Panc1 (cell line): ENCODE measurements around the gene LRRC74A. TPM values are rescaled to one million over a fixed set of nuclear protein-coding genes. Genes with fewer than 3 reads are reported as not detected.

Experiments used
- ATAC-seq: fragments of 200-7000 bp; cut with Tn5 transposase; 2 replicates; pipeline ENCODE4 v1.9.1; 2020; ENCODE audit warnings: mild to moderate bottlenecking, moderate library complexity
- BruUV-seq: library from RNA; stranded (reverse); fragments of 400-500 nt; replicated peaks from 2 replicates; lab custom pipeline; 2021; lab: Mats Ljungman, UMichigan
- CTCF ChIA-PET: fragments of 300-600 bp; sonication (Branson Sonifier 250); formaldehyde crosslinking; loops from one replicate; lab custom pipeline; 2022; ENCODE audit warnings: antibody characterized with exemption; lab: Charles Lee
- POLR2A ChIA-PET: fragments of 300-600 bp; sonication (Branson Sonifier 250); formaldehyde crosslinking; loops from one replicate; lab custom pipeline; 2022; ENCODE audit warnings: antibody characterized with exemption; lab: Charles Lee
- DNase-seq: peaks from one replicate; pipeline ENCODE4 v3.0.0-alpha.2; 2010; ENCODE audit warnings: low read depth, low spot score
- H3K27ac ChIP-seq: 2 replicates; pipeline ENCODE4 v1.5.1; 2011; ENCODE audit warnings: mild to moderate bottlenecking, low read length, inconsistent platforms
- H3K27me3 ChIP-seq: fragments of 200-500 bp; sonication (Bioruptor generic); 2 replicates; pipeline ENCODE4 v1.6.0; 2014; ENCODE audit warnings: low read length, inconsistent platforms; ENCODE audit not compliant: control insufficient read depth, insufficient read depth
- H3K36me3 ChIP-seq: fragments of 200-500 bp; sonication (Bioruptor generic); 2 replicates; pipeline ENCODE4 v1.5.1; 2014; ENCODE audit warnings: inconsistent platforms, mild to moderate bottlenecking, low read length, moderate library complexity; ENCODE audit not compliant: control insufficient read depth, insufficient read depth
- H3K4me1 ChIP-seq: 2 replicates; pipeline ENCODE4 v1.5.1; 2011; ENCODE audit warnings: inconsistent platforms, mild to moderate bottlenecking, low read length, moderate library complexity; ENCODE audit not compliant: control insufficient read depth, insufficient read depth
- H3K4me3 ChIP-seq, 2 experiments: 2 replicates each; pipeline ENCODE4 v1.5.1; 2011 to 2012; ENCODE audit warnings: low read depth in 2 of 2, low read length in 2 of 2, mild to moderate bottlenecking in 2 of 2, inconsistent platforms in 1 of 2, moderate library complexity in 1 of 2
- H3K9me3 ChIP-seq: fragments of 200-500 bp; sonication (Bioruptor generic); 2 replicates; pipeline ENCODE4 v1.5.1; 2014; ENCODE audit warnings: low read depth, mild to moderate bottlenecking, inconsistent platforms, low read length, moderate library complexity; ENCODE audit not compliant: control insufficient read depth, insufficient read depth
- POLR2AphosphoS5 ChIP-seq: IDR thresholded peaks from 2 replicates; pipeline ENCODE4 v1.6.1; 2012; ENCODE audit warnings: mild to moderate bottlenecking, low read depth, low read length, moderate library complexity
- REST ChIP-seq, 2 experiments: IDR thresholded peaks; 2 replicates each; pipeline ENCODE4 v1.6.1; 2011 to 2012; ENCODE audit warnings: low read depth in 2 of 2, control low read depth in 1 of 2, low read length in 1 of 2, mild to moderate bottlenecking in 1 of 2, moderate library complexity in 1 of 2; ENCODE audit not compliant: insufficient read depth in 1 of 2
- SIN3A ChIP-seq: IDR thresholded peaks from 2 replicates; pipeline ENCODE4 v1.6.1; 2012; ENCODE audit warnings: low read depth, mild to moderate bottlenecking, low read length, moderate library complexity, borderline replicate concordance; ENCODE audit not compliant: insufficient read depth
- TCF7L2 ChIP-seq: IDR thresholded peaks from 2 replicates; pipeline ENCODE4 v1.6.1; 2011; ENCODE audit warnings: mild to moderate bottlenecking, low read depth, low read length, inconsistent platforms
- in situ Hi-C: cut with HindIII; loops from 2 replicates; pipeline ENCODE4 v1.10.0; 2016; ENCODE audit warnings: low sequenced_read_pairs, low pct_unique_long_range_greater_than_20kb
- intact Hi-C: fragments of 100-400 bp; cut with micrococcal nuclease; formaldehyde crosslinking; loops from one replicate; pipeline ENCODE4 v1.10.0; 2022; ENCODE audit not compliant: unreplicated experiment
- total RNA-seq: library from RNA; stranded (reverse); gene quantifications from one replicate; pipeline ENCODE4 v1.2.1, GENCODE V29; 2021; ENCODE audit not compliant: unreplicated experiment
- TF ChIP-seq, protein P1 (sequence below): fragments of 450-650 bp; IDR thresholded peaks from 2 replicates; pipeline ENCODE4 v1.5.1; 2017; ENCODE audit warnings: mild to moderate bottlenecking

Gene LRRC74A
- total RNA-seq, 1 experiment from 2014 or later: not detected

- ChIA-PET POLR2A (interaction anchor here (0.6 kb wide), 1 partner anchor 29 kb away, joined by 4 read pairs; no protein-coding TSS in a partner anchor), CTCF (interaction anchor here (1.5 kb wide), 1 partner anchor 29 kb away, joined by 12 read pairs; no protein-coding TSS in a partner anchor)
- intact Hi-C loops (no loop called here), in situ Hi-C loops (no loop called here)
- Histone ChIP-seq H3K36me3 (no peaks in the 10 kb centered on the region), H3K4me3 (peak overlapping the region in 1 of 2 experiments; percentile 15; a peak in 2 of 4 replicates), H3K27me3 (no peaks in the 10 kb centered on the region), H3K4me1 (peaks cover 15% of the 10 kb centered on the region), H3K27ac (peak overlapping the region; percentile 66), H3K9me3 (no peaks in the 10 kb centered on the region)
- TF ChIP-seq POLR2AphosphoS5 (no peak), TCF7L2 (peak; percentile 72)
- DNase-seq (peak; percentile 91), ATAC-seq (peak; percentile 91)
- BruUV-seq: no TSS peak
These were observed 78.7 kb downstream of the LRRC74A start for GRCh38 chr14:76904740-76905569.

DNA sequence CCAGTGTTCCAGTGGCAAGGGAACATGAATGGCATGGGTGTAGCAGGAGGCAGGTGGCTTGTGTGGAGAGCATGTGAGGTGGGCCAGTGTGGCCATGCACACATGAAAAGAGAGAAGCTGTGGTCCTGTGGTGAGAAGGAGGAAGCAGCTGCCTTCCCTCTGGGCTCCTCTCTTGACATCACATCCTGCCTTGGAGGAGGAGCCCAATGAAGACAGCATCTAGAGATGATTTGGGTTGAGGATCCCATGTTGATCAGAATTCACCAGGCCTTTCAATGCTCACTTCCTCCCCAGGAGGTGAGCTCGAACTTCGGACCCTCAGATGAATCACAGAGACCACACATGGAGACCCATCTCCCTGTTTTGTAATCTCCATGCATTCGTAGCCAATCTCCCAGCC, 82.6 kb downstream of the LRRC74A start:
- ChIA-PET POLR2A (no interaction called here), CTCF (no interaction called here)
- no TSS peak for BruUV-seq
- H3K4me3 ChIP-seq: no peak overlapping the region
- DNase-seq (no peak), ATAC-seq (no peak)
- TF ChIP-seq REST (IDR thresholded peaks at IDR 0.05; ENCODE audit: insufficient read depth in 1 of 2, low read depth in 2 of 2, low read length in 1 of 2) (no peak), POLR2AphosphoS5 (no peak), TCF7L2 (no peak), SIN3A (no peak)
- TF ChIP-seq, protein P1, sequence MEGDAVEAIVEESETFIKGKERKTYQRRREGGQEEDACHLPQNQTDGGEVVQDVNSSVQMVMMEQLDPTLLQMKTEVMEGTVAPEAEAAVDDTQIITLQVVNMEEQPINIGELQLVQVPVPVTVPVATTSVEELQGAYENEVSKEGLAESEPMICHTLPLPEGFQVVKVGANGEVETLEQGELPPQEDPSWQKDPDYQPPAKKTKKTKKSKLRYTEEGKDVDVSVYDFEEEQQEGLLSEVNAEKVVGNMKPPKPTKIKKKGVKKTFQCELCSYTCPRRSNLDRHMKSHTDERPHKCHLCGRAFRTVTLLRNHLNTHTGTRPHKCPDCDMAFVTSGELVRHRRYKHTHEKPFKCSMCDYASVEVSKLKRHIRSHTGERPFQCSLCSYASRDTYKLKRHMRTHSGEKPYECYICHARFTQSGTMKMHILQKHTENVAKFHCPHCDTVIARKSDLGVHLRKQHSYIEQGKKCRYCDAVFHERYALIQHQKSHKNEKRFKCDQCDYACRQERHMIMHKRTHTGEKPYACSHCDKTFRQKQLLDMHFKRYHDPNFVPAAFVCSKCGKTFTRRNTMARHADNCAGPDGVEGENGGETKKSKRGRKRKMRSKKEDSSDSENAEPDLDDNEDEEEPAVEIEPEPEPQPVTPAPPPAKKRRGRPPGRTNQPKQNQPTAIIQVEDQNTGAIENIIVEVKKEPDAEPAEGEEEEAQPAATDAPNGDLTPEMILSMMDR: no peak
- peak overlapping the region; percentile 44; the same call in 1 of the 2 replicates for H3K27ac ChIP-seq
- H3K9me3 ChIP-seq: no peaks in the 10 kb centered on the region
- in situ Hi-C loops: no loop called here
- no peaks in the 10 kb centered on the region for H3K36me3 ChIP-seq
- no peaks in the 10 kb centered on the region for H3K27me3 ChIP-seq
- intact Hi-C loops: no loop called here
- peaks cover 33% of the 10 kb centered on the region for H3K4me1 ChIP-seq

DNA sequence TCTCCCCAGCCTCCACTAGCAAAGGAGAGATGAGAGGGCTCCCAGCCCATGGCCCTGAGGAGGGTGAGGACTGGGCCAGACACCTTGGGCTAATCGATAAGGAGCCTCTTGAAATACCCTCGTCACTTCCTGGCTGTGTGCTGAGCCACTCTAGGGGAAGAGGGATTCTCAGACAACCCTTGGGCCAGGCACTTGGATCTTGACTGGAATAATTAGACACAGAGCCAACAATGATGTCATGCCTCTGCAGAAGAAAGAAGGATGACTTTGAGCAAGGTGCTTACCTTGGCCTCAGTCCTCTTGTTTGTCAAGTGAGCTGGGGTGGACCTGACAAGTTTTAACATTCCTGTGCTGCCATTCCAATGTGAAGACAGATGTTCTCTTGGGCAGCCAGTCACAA, 83.1 kb downstream of the LRRC74A start:
- Histone ChIP-seq H3K27me3 (no peaks in the 10 kb centered on the region), H3K9me3 (no peaks in the 10 kb centered on the region), H3K4me3 (no peak overlapping the region), H3K27ac (peak overlapping the region; percentile 44; the same call in 1 of the 2 replicates), H3K4me1 (peaks cover 30% of the 10 kb centered on the region), H3K36me3 (no peaks in the 10 kb centered on the region)
- TF ChIP-seq, protein P1: no peak
- TF ChIP-seq REST (IDR thresholded peaks at IDR 0.05; ENCODE audit: insufficient read depth in 1 of 2, low read depth in 2 of 2, low read length in 1 of 2): no peak
- POLR2A ChIA-PET: no interaction called here
- intact Hi-C loops (no loop called here), in situ Hi-C loops (no loop called here)
- no TSS peak for BruUV-seq
- no peak for ATAC-seq
- DNase-seq: no peak
- CTCF ChIA-PET: no interaction called here
